ENCODE data around the gene ATG2A. TPM values are rescaled to one million over a fixed set of nuclear protein-coding genes. Genes with fewer than 3 reads are reported as not detected.

Gene ATG2A
- total and polyA plus RNA-seq, 12 donors = 3.6 to 43.5 (median 33.1) TPM

GRCh38 chr11:64879244-64879900 is 37.6 kb downstream of the ATG2A start:
- Histone ChIP-seq H3K27me3 (no peaks in the 10 kb centered on the region), H3K4me1 (replicated peaks in 1 of 2) (peaks cover 24 to 42% of the 10 kb centered on the region in 2 donors), H3K9me3 (replicated peaks in 1 of 3) (no peaks in the 10 kb centered on the region), H3K36me3 (replicated peaks in 1 of 2) (peaks cover 0 to 3% of the 10 kb centered on the region in 2 donors), H3K4me3 (peak overlapping the region; percentile 21 to 93 (median 41)), H3K27ac (peak overlapping the region; percentile 62 to 88 (median 77))
- WGBS, 4 donors = 21 to 26% (median 23%) methylated on average over 14 to 16 of the region's 16 CpGs
- peak in 1 of 7 donors; percentile 46 for DNase-seq
- TF ChIP-seq POLR2A (IDR thresholded peaks at IDR 0.05) (no peak), CTCF (IDR thresholded peaks at IDR 0.05) (no peak)
- intact Hi-C loops (cut with DNase I) = no loop called here

DNA sequence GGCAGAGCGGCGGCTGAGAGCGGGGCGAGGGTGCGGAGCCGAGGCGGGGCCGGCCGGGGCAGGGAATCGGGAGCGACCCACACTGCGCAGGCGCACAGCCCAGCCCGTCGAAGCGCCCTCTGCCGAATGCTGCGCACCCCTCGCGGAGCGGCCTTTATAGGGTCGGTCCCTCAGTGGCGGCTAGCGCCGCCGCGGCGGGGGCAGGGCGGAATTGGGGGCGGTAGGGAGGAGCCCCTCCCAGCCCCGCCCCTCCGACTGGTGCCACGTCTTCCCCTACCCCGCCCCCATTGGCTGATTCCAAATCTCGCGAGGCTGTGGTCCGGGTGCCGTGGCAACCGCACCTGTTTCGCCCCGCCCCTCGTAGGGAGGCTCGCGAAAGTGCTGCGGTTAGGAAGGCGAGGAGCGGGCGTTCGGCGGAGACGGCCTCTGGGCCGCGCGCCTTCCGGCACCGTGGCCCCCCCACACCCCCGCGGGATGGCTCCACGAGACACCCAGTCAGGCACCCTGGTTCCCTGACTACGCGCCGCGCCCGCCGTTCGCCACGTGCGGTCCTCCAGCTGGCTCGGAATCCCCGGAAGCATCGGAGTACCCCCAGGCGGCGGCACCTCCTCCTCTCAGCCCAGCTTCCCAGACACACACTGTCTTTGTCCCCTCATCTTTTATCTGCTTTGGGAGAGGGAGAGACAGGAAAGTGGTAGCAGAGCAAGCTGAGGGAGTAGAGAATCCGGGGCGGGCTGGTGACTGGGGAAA is 38.3 kb downstream of the ATG2A start, which contains the start of gene EHD1:
Gene EHD1 (minus strand): TSS at position 128 of the 750 bp plus-strand sequence. CDS start 157 bp downstream, outside the sequence.
- peaks cover 0 to 3% of the 10 kb centered on the region in 2 donors for H3K36me3 ChIP-seq (replicated peaks in 1 of 2)
- TF ChIP-seq CTCF (IDR thresholded peaks at IDR 0.05) (peak in 3 of 6 experiments; percentile 30 to 42 (median 32)), POLR2A (IDR thresholded peaks at IDR 0.05) (peak; percentile 99 to 100)
- no peaks in the 10 kb centered on the region for H3K9me3 ChIP-seq (replicated peaks in 1 of 3)
- peak; percentile 98 to 100 (median 99) for DNase-seq
- intact Hi-C loops (cut with DNase I) = no loop called here
- 0 to 1% (median 0%) methylated on average over 17 to 75 of the region's 75 CpGs for WGBS, 4 donors
- peak within 1 kb of the TSS; percentile 51 to 93 (median 82) for H3K4me3 ChIP-seq
- peaks cover 24 to 42% of the 10 kb centered on the region in 2 donors for H3K4me1 ChIP-seq (replicated peaks in 1 of 2)
- H3K27me3 ChIP-seq = no peaks in the 10 kb centered on the region
- peak within 1 kb of the TSS; percentile 62 to 88 (median 77) for H3K27ac ChIP-seq

DNA sequence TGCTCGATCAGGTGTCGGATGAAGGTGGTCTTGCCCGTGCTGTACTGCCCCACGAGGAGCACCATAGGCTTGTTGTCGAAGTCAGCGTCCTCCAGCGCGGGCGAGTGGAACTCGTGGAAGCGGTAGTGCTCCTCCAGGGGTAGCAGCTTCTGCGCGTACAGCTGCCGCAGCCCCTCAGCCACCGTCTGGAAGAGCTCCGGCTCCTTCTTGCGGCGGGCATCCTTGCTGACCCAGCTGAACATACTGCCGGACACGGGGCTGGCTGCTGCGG is 38.9 kb downstream of the ATG2A start:
- Histone ChIP-seq H3K4me1 (replicated peaks in 1 of 2) (peaks cover 24 to 42% of the 10 kb centered on the region in 2 donors), H3K36me3 (replicated peaks in 1 of 2) (peaks cover 0 to 8% of the 10 kb centered on the region in 2 donors), H3K27me3 (no peaks in the 10 kb centered on the region), H3K27ac (peak overlapping the region in 4 of 5 donors; percentile 44 to 88 (median 58)), H3K9me3 (replicated peaks in 1 of 3) (no peaks in the 10 kb centered on the region), H3K4me3 (peak overlapping the region; percentile 51 to 93 (median 82))
- no peak for DNase-seq
- intact Hi-C loops (cut with DNase I) = no loop called here
- WGBS, 4 donors = 0% methylated on average over 21 of the region's 21 CpGs; no CpG with 5 or more reads in 2 of the 4 donors
- TF ChIP-seq CTCF (IDR thresholded peaks at IDR 0.05) (peak in 2 of 6 experiments; percentile 13 to 46), POLR2A (IDR thresholded peaks at IDR 0.05) (no peak)

All from adrenal gland (tissue), 12 donors.